ENCODE data around the gene TSPO.

TSPO gene

GRCh38 chr22:43160497-43161126, 9.3 kb downstream of the TSPO start:
- DNase-seq = no peak

DNA sequence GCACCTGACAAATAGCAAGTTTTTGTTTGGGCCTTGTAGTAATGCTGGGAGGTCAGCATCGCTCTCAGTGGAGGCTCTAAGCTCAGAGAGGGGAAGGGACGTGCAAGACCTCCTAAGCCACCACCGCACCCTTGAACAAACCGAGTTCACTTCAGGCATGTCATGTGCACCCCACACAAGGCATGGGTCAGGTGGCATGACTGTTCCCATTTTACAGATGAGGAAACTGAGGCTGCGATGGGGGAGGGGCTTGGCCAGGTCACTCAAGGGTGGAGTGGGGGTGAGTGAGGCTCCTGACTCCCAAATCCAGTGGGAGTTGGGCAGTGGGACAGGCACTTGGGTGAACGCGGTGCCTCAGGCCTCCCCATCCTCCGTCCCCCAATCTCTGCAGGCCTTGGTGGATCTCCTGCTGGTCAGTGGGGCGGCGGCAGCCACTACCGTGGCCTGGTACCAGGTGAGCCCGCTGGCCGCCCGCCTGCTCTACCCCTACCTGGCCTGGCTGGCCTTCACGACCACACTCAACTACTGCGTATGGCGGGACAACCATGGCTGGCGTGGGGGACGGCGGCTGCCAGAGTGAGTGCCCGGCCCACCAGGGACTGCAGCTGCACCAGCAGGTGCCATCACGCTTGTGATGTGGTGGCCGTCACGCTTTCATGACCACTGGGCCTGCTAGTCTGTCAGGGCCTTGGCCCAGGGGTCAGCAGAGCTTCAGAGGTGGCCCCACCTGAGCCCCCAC, 11.2 kb downstream of the TSPO start:
- no peak for DNase-seq

DNA sequence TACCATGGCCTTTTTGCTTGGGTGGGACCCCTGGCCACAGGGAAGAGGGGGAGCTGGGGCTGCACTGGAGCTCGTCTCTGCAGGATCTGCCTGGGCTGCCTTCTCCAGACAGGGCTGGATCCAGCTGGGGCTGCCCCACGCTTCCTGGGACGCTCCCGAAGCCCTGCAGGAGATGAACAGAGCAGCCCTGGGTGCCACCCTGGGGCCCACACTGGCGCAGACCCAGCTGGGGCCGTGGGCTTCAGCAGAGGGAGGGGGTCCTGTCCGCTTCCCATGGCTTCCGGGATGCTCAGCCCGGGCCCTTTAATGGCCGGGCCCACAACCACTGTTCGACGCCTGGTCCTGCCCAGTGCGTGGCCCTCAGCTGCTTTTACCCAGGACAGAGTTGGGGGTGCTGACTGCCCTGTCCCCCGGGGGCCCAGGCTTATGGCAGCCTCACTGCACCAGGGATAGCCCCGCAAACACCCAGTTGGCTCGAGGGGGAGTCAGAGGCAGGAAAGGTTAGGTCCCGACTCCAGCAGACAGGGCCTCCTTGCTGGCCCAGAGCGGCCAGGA, 12.0 kb downstream of the TSPO start:
- no peak for DNase-seq

- DNase-seq = no peak
These were observed 13.3 kb downstream of the TSPO start for GRCh38 chr22:43164636-43165035.

GRCh38 chr22:43166132-43166930, 15.0 kb downstream of the TSPO start:
- DNase-seq = no peak

GRCh38 chr22:43167001-43167589, 15.7 kb downstream of the TSPO start:
- DNase-seq = no peak

DNA sequence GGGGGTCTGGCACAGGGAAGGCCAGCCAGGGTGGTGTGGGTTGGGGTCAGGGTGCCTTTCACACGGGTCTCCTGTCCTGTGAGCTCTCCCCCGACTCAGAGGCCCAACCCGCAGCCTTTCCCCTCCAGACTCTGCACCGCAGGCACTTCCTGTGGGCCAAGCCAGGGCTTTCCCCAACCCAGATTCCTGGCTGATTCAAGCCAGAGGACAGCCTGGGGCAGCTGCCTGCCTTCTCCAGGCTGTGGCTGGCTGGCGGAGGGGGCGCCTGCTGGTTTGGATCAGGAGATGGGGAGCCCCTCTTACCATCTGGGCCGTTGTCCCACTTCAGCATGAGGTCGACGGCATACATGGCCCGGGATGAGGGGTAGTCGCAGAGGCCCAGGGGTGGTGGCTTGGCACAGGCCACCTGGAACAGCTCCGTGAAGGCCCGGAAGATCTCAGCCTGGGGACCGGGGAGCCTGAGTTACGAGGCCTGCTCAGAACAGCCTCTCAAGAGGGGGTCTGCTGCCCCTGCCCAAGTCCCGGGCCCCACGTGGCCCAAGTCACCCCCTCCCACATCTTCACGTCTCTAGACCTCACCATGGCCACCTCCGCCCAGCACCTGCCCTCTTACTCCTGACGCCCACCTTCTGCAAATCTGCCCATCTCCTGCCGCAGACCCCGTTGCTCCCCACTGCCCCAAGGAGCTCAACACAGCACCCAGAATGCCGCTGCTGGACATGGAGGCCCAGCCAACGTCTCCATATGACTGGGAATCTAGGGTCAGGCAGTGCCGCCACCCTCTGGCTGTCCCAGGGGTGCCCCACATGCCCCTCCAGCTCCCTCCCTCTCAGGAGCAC, 17.3 kb downstream of the TSPO start:
- DNase-seq = no peak

- DNase-seq = no peak
These were observed 18.2 kb downstream of the TSPO start for GRCh38 chr22:43169310-43170130.

DNA sequence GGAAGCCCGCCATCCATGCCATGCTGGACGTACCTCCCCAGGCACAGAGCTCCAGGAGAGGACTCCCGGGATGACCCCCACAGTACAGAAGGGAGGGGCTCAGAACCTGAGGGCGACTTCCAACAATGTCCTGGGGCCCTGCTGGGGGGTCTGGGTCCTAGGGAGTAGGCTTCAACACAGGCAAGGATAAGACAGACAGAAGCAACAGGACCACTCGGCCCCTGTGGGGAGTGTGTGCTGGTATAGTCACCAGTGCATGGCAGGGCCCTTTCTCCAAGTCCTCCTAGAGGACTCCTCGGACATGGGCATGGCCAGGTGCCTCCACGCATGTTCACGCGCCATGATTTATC, 18.7 kb downstream of the TSPO start:
- no peak for DNase-seq

DNA sequence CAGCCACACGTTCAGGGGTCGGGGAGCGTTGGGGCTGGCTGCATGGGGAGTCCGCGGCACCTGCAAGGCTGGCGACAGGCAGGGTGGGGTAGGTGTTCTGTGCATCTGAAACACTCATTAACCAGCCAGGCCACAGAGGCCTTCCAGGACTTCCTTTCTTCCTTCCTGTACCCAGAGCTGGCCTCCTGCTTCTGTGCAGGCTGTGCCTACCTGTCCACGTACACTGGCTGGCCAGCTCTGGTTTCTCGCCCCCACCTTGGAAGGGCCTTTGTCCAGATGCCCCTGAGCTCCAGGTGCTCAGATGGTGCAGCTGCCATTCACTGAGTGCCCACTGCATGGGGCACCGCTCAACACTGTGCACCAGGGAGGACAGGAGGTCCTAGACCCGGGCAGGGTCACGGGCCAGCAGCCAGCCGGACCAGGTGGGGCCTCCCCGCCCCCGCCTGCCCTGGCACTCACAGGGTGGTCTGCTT, 19.7 kb downstream of the TSPO start:
- no peak for DNase-seq

GRCh38 chr22:43171607-43172006, 20.2 kb downstream of the TSPO start:
- no peak for DNase-seq

DNA sequence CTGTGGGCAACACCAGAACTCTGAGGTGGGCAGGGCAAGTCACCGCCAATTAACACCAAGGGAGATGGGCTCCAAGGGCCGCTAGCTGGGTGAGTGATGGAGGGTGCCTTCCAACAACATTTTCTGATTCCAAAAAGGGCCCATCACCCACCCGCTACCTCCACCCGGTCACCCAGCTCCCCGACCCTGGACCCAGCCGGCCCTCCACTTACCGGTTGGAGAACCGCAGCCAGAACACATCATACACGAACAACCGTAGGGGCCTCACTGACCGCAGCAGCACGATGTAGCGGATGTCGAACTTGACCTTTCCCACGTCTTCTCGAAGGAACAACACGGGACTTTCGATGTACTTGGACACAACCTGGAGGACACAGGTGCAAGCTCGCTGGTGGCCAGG, 20.8 kb downstream of the TSPO start:
- no peak for DNase-seq

- no peak for DNase-seq
These were observed 22.2 kb downstream of the TSPO start for GRCh38 chr22:43173566-43173965.

DNA sequence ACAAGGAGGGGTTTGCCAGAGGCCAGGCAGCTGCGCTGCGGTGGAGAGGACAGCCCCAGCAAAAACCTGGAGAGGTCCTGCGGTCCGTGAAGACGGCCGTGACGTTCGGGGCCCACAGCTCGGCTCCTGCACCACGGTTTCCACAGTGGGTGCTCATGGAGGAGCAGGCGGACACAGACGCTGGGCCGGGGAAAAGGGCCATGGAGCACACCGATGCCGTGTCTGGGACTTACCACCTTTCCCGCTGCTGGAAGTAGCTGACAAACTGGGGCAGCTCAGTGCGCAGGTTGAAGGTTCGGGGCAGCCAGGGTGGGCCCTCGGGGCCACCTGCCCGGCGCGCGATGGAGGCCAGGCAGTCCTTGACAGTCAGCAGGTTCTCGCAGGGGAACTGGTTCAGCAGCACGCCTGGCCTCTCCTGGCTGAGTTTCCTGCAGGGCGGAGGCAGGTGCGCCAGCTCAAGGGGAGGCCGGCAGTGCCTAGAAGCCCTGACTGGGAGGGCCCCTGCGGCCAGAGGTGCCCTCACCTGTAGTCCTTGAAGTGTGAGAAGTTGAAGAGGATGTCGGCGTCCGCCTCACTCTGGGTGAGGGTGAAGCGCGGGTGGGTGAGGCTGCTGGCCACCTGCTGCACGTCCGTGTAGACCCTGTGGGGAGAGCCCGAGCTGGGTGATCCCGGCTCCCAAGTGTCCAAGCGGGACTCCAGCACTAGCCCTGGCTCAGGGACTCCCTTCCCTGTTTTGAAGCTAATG, 22.8 kb downstream of the TSPO start:
- no peak for DNase-seq

DNA sequence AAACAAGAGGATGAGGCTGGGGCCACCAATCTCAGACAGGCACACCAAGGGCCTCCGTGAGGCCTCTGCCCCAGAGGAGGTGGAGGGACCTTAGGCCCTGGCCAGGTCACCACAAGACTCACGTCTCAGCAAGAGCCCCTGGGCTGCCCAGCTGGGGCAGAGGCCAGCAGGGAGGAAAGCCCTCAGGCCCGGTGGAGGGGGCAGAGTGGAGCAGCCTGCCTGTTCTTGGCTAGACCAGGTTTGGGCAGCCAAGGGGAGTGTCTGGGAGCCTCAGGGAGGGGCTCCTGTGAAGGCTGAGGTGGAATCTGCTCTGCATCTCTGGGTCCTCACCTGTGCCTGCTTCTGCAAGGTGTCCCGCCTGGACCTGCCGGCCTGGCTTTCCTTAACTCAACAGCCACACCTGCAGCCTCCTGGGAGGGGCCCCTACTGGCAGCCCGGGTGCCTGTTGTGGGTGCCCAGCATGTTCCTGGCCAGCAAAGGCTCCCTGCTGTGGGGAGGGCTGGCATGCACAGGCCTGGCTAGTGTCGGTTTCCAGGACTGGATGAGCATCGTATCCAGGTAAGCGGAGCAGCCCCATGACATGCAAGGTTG, 23.7 kb downstream of the TSPO start:
- DNase-seq = no peak

GRCh38 chr22:43176090-43176489, 24.7 kb downstream of the TSPO start:
- DNase-seq = no peak

DNA sequence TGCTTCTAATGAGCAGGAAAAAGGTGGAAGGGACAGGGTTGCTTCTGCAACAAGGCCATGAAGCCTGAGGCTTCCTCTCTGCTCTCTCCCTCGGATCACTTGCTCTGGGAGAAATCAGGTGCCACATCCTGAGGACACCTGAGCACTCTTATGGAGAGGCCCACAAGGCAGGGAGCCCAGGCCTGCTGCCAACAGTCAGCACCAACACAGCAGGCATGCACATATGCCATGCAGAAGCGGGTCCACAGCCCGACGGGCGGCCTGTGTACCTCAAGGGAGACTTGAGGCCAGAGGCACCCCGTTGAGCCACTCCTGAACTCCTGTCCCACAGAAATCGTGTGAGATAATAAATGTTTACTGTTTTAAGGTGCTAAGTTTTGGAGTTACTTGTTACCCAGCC, 26.1 kb downstream of the TSPO start:
- no peak for DNase-seq

GRCh38 chr22:43179146-43179910, 28.0 kb downstream of the TSPO start:
- no peak for DNase-seq

- DNase-seq = no peak
These were observed 28.5 kb downstream of the TSPO start for GRCh38 chr22:43179911-43180195.

- DNase-seq = no peak
These were observed 29.3 kb downstream of the TSPO start for GRCh38 chr22:43180670-43181069.
